Transverse colon (tissue), 4 donors: ENCODE data around the gene VASH2. TPM values are rescaled to one million over a fixed set of nuclear protein-coding genes. Genes with fewer than 3 reads are reported as not detected.

ENCODE experiments used
- DNase-seq: peaks from one replicate; pipeline ENCODE4 v3.0.0-alpha.2; 2019
- H3K27ac ChIP-seq, 4 donors: fragments of 200-600 bp; sonication (generic); 2 replicates each; pipeline ENCODE4 v1.5.1; 2016 to 2018; ENCODE audit warnings: inconsistent platforms in 4 of 4
- H3K27me3 ChIP-seq: fragments of 200-600 bp; sonication (generic); 2 replicates; pipeline ENCODE4 v1.5.1; 2017; ENCODE audit warnings: inconsistent platforms
- H3K36me3 ChIP-seq, 4 donors: fragments of 200-600 bp; sonication (generic); 2 replicates each; pipeline ENCODE4 v1.5.1; 2017 to 2019; ENCODE audit warnings: inconsistent platforms in 4 of 4
- H3K4me1 ChIP-seq, 4 donors: fragments of 200-600 bp; sonication (generic); 2 replicates each; pipeline ENCODE4 v1.5.1; 2017 to 2020; ENCODE audit warnings: inconsistent platforms in 4 of 4
- H3K4me3 ChIP-seq, 4 donors: fragments of 200-600 bp; sonication (generic); 1 replicate in 1 of 4; 2 replicates in 3 of 4; pipeline versions ENCODE4 v1.5.1 to v1.6.1; 2017 to 2019; ENCODE audit warnings: inconsistent platforms in 4 of 4
- H3K9me3 ChIP-seq, 2 donors: fragments of 200-600 bp; sonication (generic); 2 replicates each; pipeline ENCODE4 v1.5.1; 2017 to 2019; ENCODE audit warnings: inconsistent platforms in 2 of 2
- CTCF ChIP-seq, 5 experiments: fragments of 200-600 bp in 3 of 5; fragments of 450-650 bp in 2 of 5; sonication (generic) in 3 of 5; IDR thresholded peaks; 1 replicate in 2 of 5; 2 replicates in 3 of 5; pipeline ENCODE4 v1.5.1; 2016 to 2017; ENCODE audit warnings: antibody characterized with exemption in 5 of 5, inconsistent platforms in 3 of 5, mild to moderate bottlenecking in 2 of 5, moderate library complexity in 1 of 5
- EP300 ChIP-seq: sonication (generic); formaldehyde crosslinking; IDR thresholded peaks from one replicate; pipeline ENCODE4 v1.6.1; 2017; ENCODE audit warnings: antibody characterized with exemption, low read depth
- POLR2A ChIP-seq: fragments of 450-650 bp; IDR thresholded peaks from one replicate; pipeline ENCODE4 v1.6.1; 2016; ENCODE audit warnings: antibody characterized with exemption, mild to moderate bottlenecking, moderate library complexity
- POLR2AphosphoS5 ChIP-seq, 3 donors: sonication (generic); formaldehyde crosslinking; IDR thresholded peaks; one replicate each; pipeline ENCODE4 v1.6.1; 2016; ENCODE audit warnings: antibody characterized with exemption in 3 of 3
- WGBS, 2 donors: methylation state at CpG; one replicate each; pipeline ENCODE4 v1.1.5; 2018; ENCODE audit warnings: low coverage in 1 of 2; 5-methylcytosine and 5-hydroxymethylcytosine counted together
- in situ Hi-C, 4 donors: fragments of 200-750 bp; cut with MboI; loops; one replicate each; pipeline versions ENCODE4 v1.15.0 to v1.15.1; 2017; ENCODE audit warnings: low sequenced_read_pairs in 3 of 4, low pct_ligation_motif_present in 1 of 4, low pct_unique_long_range_greater_than_20kb in 1 of 4
- intact Hi-C: fragments of 100-400 bp; cut with DNase I; formaldehyde crosslinking; loops from one replicate; pipeline ENCODE4 v1.15.1; 2023; ENCODE audit warnings: low total_unique reads
- total RNA-seq, 4 donors: library from RNA; depleted of rRNA; stranded (reverse); fragments of >200 nt; gene quantifications; one replicate each; pipeline ENCODE4 v1.1.0, GENCODE V29; 2016

Gene VASH2
- total RNA-seq, 4 donors from 2014 or later = 1.1 to 1.7 TPM; not detected in 2

- DNase-seq = no peak
- H3K36me3 ChIP-seq = no peaks in the 10 kb centered on the region
- in situ Hi-C loops = no loop called here
- TF ChIP-seq POLR2A (no peak), EP300 (no peak), CTCF (IDR thresholded peaks at IDR 0.05) (no peak), POLR2AphosphoS5 (IDR thresholded peaks at IDR 0.05) (no peak)
- H3K9me3 ChIP-seq = no peaks in the 10 kb centered on the region
- peaks cover 46% of the 10 kb centered on the region for H3K27me3 ChIP-seq
- H3K4me3 ChIP-seq = peak overlapping the region in 1 of 4 donors; percentile 67
- H3K27ac ChIP-seq = no peak overlapping the region
- 71 to 78% methylated on average over 4 of the region's 4 CpGs for WGBS, 2 donors
- intact Hi-C loops = no loop called here
- H3K4me1 ChIP-seq = peaks cover 0 to 31% (median 10%) of the 10 kb centered on the region in 4 donors
Measured at GRCh38 chr1:212951947-212952640, 1.8 kb downstream of the VASH2 start.

GRCh38 chr1:212952641-212952976 is 2.3 kb downstream of the VASH2 start:
- TF ChIP-seq POLR2A (no peak), CTCF (IDR thresholded peaks at IDR 0.05) (no peak), POLR2AphosphoS5 (IDR thresholded peaks at IDR 0.05) (no peak), EP300 (no peak)
- H3K9me3 ChIP-seq = no peaks in the 10 kb centered on the region
- H3K36me3 ChIP-seq = no peaks in the 10 kb centered on the region
- no peak overlapping the region for H3K4me3 ChIP-seq
- intact Hi-C loops = no loop called here
- no peak for DNase-seq
- in situ Hi-C loops = no loop called here
- peaks cover 46% of the 10 kb centered on the region for H3K27me3 ChIP-seq
- peaks cover 0 to 31% (median 10%) of the 10 kb centered on the region in 4 donors for H3K4me1 ChIP-seq
- H3K27ac ChIP-seq = no peak overlapping the region
- 91% methylated on average over 8 of the region's 8 CpGs; no CpG with 5 or more reads in 1 of the 2 donors for WGBS, 2 donors

- no peak overlapping the region for H3K27ac ChIP-seq
- no peak overlapping the region for H3K4me3 ChIP-seq
Measured at GRCh38 chr1:212953321-212953720, 3.0 kb downstream of the VASH2 start.

GRCh38 chr1:212954514-212954913 is 4.2 kb downstream of the VASH2 start:
- intact Hi-C loops = no loop called here
- 86% methylated on average over 6 of the region's 6 CpGs; no CpG with 5 or more reads in 1 of the 2 donors for WGBS, 2 donors
- H3K27me3 ChIP-seq = peaks cover 36% of the 10 kb centered on the region

More at GRCh38 chr1:212953321-212953720, 3.0 kb downstream of the VASH2 start:
- no peak for DNase-seq
- Histone ChIP-seq H3K9me3 (no peaks in the 10 kb centered on the region), H3K27me3 (peaks cover 46% of the 10 kb centered on the region), H3K36me3 (no peaks in the 10 kb centered on the region), H3K4me1 (peaks cover 0 to 31% (median 10%) of the 10 kb centered on the region in 4 donors)
- in situ Hi-C loops = no loop called here
- intact Hi-C loops = no loop called here
- TF ChIP-seq EP300 (no peak), CTCF (IDR thresholded peaks at IDR 0.05) (no peak), POLR2AphosphoS5 (IDR thresholded peaks at IDR 0.05) (no peak), POLR2A (no peak)
- WGBS, 2 donors = 78% methylated on average over 3 of the region's 3 CpGs; no CpG with 5 or more reads in 1 of the 2 donors

More at GRCh38 chr1:212954514-212954913, 4.2 kb downstream of the VASH2 start:
- H3K9me3 ChIP-seq = no peaks in the 10 kb centered on the region
- in situ Hi-C loops = no loop called here
- H3K36me3 ChIP-seq = no peaks in the 10 kb centered on the region
- H3K27ac ChIP-seq = no peak overlapping the region
- DNase-seq = no peak
- no peak overlapping the region for H3K4me3 ChIP-seq
- H3K4me1 ChIP-seq = peaks cover 0 to 31% (median 10%) of the 10 kb centered on the region in 4 donors
- TF ChIP-seq POLR2A (no peak), POLR2AphosphoS5 (IDR thresholded peaks at IDR 0.05) (no peak), EP300 (no peak), CTCF (IDR thresholded peaks at IDR 0.05) (no peak)
